ENCODE measurements around the gene RBMY1A1.
"Not testable (repeated sequence)": the region's sequence is repeated elsewhere in the genome, so short reads cannot be mapped to it uniquely, and the experiment has no call there.

DNA sequence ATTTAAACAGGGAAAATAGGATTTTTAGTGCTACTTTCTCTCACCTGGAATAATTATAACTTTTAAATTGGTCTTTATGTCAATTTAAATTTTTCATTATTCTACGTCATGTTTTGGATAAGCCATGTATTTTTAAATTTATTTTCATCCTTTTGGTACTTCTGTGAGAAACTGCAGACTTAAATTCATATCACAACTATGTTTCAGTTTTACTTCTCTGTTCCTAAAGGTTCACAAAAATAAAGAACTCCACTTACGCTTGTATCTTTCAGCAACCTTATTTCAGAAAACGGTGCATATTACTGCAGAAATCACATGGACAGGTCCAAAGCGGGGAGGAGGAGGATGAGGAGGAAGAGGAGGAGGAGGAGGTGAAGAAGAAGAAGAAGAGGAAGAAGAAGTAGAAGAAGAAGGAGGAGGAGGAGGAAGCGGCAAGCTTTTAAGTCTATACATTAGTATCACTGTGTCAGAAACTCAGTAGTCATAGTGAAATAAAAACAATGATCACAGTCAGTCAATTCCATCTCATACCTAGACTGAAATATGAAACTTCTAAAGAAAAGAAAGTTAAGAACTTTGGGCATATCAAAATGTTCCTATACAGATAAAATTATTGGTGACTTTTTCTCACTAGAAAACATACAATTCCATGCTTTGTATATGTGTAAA lies 24.8 kb downstream of the RBMY1A1 start:
- not testable (repeated sequence) for TF ChIP-seq POLR2A (IDR thresholded peaks at IDR 0.05; ENCODE audit: low read depth, low read length); FOXM1 (IDR thresholded peaks at IDR 0.05; ENCODE audit: low read depth, low read length); CTCF (IDR thresholded peaks at IDR 0.05 in 2 of 3, conservative IDR thresholded peaks at IDR 0.05 in 1 of 3; ENCODE audit: control insufficient read depth in 2 of 3, extremely low read depth in 1 of 3, insufficient read depth in 1 of 3, low read depth in 3 of 3, low read length in 3 of 3); POLR2AphosphoS5 (IDR thresholded peaks at IDR 0.05; ENCODE audit: low read length); SMC3 (IDR thresholded peaks at IDR 0.05; ENCODE audit: borderline replicate concordance, low read length); PML (IDR thresholded peaks at IDR 0.05; ENCODE audit: low read length); FOS (IDR thresholded peaks at IDR 0.05; ENCODE audit: borderline replicate concordance, extremely low read depth, insufficient read length); PRDM15 (CRISPR knock-in tag; IDR thresholded peaks at IDR 0.05); SPI1 (IDR thresholded peaks at IDR 0.05; ENCODE audit: borderline replicate concordance, insufficient read depth, low read depth, low read length)

Measured in GM12878 (cell line).